Measurements from ENCODE around the gene PRF1.
A peak's percentile ranks its signal among the peaks of the same experiment; 100 is the strongest.

The PRF1 gene

DNA sequence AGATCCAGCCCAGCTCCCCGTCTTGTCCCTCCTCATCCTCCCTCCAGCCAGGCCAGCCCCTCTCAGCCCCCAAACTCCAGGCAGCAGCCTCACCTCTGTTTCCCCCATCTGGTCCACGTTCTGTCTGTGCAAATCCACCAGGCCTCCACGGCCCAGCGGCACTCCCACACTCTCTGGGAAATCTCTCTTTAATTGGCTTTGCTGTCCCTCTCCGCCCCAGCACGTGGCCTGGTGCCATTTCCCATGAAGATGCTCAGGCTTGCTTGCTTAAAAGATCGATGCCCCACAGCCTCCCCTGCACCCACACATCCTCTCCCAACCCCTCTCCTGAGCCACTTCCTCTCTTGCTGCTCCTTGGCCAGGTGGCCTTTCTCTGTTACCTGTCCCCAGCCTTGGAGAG is 39.3 kb downstream of the PRF1 start:
- DNase-seq (ENCODE audit: extremely low read depth in 1 of 2, low read depth in 1 of 2), result no peak

DNA sequence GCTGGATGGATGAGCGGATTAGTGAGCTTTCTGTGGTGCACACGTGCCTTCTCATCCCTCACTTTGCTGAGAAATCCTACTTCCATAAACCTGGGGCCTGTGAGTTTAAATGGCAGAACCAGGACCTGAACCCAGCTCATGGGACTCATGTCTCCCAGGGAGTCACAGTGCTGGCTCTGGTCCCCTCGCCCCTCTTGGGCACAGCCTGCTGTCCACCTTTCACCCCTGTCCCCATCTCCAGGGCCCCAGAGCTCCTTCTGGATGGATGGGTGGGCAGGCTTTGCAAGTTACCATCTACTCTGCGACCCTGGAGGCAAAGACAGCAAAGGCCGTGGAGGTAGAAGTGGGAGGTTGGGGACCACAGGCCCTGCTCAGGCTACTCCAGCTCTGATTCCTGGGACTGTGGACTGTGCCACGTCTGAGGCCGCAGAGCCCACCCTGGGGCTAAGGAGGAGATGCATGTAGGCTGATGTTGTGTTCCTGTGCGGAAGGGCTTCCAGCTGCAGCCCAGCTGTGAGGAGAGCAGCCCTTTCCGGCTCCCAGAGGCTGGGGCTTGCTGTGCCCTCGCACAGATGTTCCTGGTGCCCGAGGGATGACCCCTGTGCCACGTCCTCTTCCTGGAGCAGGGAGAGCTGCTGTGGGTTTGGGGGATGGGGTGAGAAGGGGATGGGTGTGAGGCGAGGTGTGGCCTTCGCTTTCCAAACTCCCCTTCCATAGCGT is 40.3 kb downstream of the PRF1 start:
- DNase-seq (ENCODE audit: extremely low read depth in 1 of 2, low read depth in 1 of 2), result no peak

GRCh38 chr10:70561558-70561957 is 41.0 kb downstream of the PRF1 start:
- no peak for DNase-seq (ENCODE audit: extremely low read depth in 1 of 2, low read depth in 1 of 2)

DNA sequence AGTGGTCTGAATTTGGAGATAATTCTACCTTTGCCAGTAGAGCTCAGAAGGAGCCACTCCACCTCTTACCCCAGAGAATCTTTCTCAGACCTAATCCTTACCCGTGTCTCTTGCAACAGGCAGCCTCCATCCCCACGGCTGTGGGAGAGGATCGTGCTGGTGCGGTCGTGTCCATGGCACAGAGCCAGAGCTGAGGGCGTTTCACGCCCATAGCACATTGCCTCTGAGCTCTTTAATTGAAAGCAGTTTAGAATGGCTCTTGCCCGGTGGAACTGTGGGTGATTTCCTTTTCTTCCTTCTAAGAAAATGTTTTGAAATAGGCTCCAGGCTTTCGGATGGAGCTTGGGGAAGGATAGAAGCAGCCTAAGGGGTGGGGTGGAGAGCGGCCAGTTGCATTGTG is 41.5 kb downstream of the PRF1 start:
- DNase-seq (ENCODE audit: extremely low read depth in 1 of 2, low read depth in 1 of 2), result no peak

- no peak for DNase-seq (ENCODE audit: extremely low read depth in 1 of 2, low read depth in 1 of 2)
Measured at GRCh38 chr10:70560511-70560941, 42.0 kb downstream of the PRF1 start.

- no peak for DNase-seq (ENCODE audit: extremely low read depth in 1 of 2, low read depth in 1 of 2)
Measured at GRCh38 chr10:70559861-70560260, 42.7 kb downstream of the PRF1 start.

DNA sequence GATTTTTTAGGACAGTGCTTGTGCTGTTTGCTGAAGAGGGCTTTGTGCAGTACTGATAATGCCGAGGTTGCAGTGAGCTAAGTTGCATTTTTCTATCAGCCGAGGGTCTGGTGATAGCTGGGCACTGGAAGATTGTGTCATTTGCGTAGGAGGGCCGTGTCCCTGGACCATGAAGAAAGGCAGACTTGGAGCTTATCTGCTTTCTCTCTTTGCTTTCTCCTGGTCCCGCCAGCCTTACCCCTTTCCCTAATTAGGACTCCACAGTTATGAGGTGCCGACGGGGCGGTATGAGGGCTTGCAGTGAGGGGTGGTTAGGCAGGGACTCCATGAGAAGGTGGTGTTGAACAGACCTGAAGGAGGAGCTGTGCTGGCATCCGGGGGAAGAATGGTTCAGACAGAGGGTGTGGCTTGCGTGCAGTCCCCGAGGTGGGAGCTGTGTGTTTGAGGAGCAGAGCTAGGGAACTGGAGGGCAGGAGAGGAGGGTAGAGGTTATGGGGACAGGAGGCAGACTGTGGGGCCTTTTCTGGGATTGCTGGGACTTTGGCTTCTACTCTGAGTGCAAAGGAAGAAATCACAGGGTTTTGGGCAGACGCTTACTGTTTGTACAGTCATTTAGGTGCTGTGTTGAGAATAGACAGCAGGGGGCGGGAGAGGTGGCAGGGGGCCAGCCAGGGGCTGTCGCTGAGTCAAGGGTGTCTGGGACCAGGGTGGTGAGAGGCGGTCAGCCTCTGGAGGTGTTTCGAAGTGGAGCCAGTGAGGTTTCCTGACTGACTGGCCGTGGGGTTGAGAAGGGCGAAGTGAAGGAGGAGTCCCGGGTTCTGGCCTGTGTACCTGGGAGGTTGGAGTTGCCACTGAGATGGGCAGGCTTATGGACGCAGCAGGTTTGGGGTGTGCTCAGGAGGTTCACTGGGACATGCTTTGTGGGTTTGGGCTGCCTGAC is 43.4 kb downstream of the PRF1 start:
- DNase-seq (ENCODE audit: extremely low read depth in 1 of 2, low read depth in 1 of 2), result peak; percentile 63 to 71

- no peak for DNase-seq (ENCODE audit: extremely low read depth in 1 of 2, low read depth in 1 of 2)
Measured at GRCh38 chr10:70558295-70558694, 44.2 kb downstream of the PRF1 start.

DNA sequence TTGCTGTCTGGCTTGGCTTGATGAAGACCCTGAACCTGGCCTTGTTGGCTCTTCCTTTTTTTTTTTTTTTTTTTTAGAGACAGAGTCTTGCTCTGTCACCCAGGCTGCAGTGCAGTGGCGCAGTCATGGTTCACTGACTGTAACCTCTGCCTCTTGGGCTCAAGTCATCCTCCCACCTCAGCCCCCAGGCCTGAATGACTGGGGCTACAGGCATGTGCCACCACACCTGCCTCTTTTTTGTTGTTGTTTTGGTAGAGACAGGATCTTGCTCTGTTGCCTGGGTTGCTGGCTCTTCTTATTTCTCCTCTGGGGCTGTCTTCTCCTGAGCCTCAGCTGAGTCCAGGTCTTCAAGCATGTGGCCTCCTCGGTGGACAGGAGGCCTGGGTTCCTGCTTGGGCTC is 44.7 kb downstream of the PRF1 start:
- no peak for DNase-seq (ENCODE audit: extremely low read depth in 1 of 2, low read depth in 1 of 2)

GRCh38 chr10:70557086-70557845 is 45.3 kb downstream of the PRF1 start:
- DNase-seq (ENCODE audit: extremely low read depth in 1 of 2, low read depth in 1 of 2), result no peak

DNA sequence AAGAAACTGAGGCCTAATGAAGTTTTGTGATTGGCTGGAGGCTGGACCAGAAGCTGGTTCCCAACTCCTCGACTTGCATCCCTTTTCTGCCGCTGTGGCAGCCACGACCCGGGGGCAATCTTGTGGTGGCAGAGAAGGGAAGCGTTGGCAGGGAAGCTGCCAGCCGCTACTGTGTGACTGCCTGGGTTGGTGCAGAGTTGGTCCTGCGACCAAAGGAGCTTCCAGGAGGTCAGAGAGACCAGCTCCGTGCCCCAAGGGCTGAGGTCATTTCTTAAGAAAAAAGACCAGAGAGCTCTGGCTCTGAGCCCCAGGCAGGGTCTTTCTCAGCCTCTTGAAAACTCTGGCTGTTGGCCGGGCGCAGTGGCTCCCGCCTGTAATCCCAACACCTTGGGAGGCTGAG is 47.2 kb downstream of the PRF1 start:
- no peak for DNase-seq (ENCODE audit: extremely low read depth in 1 of 2, low read depth in 1 of 2)

GRCh38 chr10:70552586-70552985 is 50.0 kb downstream of the PRF1 start:
- DNase-seq (ENCODE audit: extremely low read depth in 1 of 2, low read depth in 1 of 2), result no peak

DNA sequence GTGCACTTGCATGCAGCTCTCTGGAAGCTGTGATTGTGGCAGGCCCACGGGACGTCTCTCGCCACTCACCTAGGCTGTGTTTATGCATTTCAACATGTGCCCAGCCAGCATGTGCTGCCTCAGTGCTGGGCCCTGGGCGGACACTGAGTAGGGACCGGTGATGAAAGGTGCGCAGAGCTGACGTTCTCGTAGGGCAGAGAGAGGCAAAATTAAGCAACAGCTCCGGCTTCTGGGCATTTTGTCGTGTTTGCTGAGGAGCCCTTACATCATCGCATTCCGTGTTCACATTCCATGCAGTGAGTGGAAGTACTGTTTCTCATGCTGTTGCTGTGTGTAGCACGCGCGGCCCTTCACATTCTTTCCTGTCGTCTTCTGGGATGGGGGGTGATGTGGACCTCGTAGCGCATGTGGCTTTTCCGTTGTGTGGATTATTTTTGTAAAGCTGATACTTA is 50.5 kb downstream of the PRF1 start:
- DNase-seq (ENCODE audit: extremely low read depth in 1 of 2, low read depth in 1 of 2), result no peak

DNA sequence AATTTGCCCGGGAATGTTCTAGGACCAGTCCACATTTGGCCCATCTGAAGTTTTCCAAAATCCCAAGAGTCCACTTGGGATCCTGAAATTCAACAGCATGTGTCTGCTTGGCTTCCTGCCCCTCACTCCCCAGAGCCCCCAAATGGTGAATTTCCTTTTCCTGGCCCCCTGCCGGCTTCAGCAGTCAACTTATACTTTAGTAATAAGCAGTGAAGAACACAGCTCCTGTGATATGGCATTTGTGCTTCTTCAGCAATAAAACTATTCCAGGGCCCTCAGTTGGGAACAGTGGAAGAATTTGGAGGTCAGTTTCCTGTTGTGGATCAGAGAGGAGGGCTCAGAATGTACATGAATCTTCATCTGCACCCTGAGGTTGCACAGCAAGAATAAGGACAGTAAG is 51.1 kb downstream of the PRF1 start:
- DNase-seq (ENCODE audit: extremely low read depth in 1 of 2, low read depth in 1 of 2), result no peak

- no peak for DNase-seq (ENCODE audit: extremely low read depth in 1 of 2, low read depth in 1 of 2)
Measured at GRCh38 chr10:70550459-70550858, 52.1 kb downstream of the PRF1 start.

GRCh38 chr10:70549962-70550458 is 52.5 kb downstream of the PRF1 start:
- peak; percentile 40 to 52 for DNase-seq (ENCODE audit: extremely low read depth in 1 of 2, low read depth in 1 of 2)

- no peak for DNase-seq (ENCODE audit: extremely low read depth in 1 of 2, low read depth in 1 of 2)
Measured at GRCh38 chr10:70549351-70549961, 53.1 kb downstream of the PRF1 start.

Measured in stimulated activated CD8-positive, alpha-beta memory T cell treated with anti-CD3 and anti-CD28 coated beads, Interleukin-7, amount 100 ng/mL, for 48 hours (primary cell).